ENCODE measurements around the gene RGS9.

GRCh38 chr17:65201331-65201730 is 64.2 kb downstream of the RGS9 start:
- TF ChIP-seq CTCF (IDR thresholded peaks at IDR 0.05) = no peak
- TF ChIP-seq POLR2A (IDR thresholded peaks at IDR 0.05) = no peak

Data from Peyer's patch (tissue), 4 donors.